ENCODE results near the gene OS9.

- TF ChIP-seq POLR2A (conservative IDR thresholded peaks at IDR 0.05) (no peak), CTCF (IDR thresholded peaks at IDR 0.05 in 2 of 3, conservative IDR thresholded peaks at IDR 0.05 in 1 of 3; ENCODE audit: insufficient read depth in 2 of 3, low read depth in 1 of 3, low read length in 3 of 3) (no peak), NFRKB (IDR thresholded peaks at IDR 0.05; ENCODE audit: low read depth) (no peak), NFYB (IDR thresholded peaks at IDR 0.05; ENCODE audit: extremely low read depth, insufficient read length) (no peak), GTF2F1 (IDR thresholded peaks at IDR 0.05; ENCODE audit: low read depth, low read length) (no peak), JUN (IDR thresholded peaks at IDR 0.05; ENCODE audit: borderline replicate concordance, low read depth, low read length) (no peak), JUN (CRISPR knock-in tag; IDR thresholded peaks at IDR 0.05; ENCODE audit: borderline replicate concordance) (no peak), PPARD (CRISPR knock-in tag; IDR thresholded peaks at IDR 0.05) (no peak), NFIC (IDR thresholded peaks at IDR 0.05) (no peak), EZH2 (IDR thresholded peaks at IDR 0.05; ENCODE audit: borderline replicate concordance, low read depth, low read length) (no peak), ZNF655 (CRISPR knock-in tag; IDR thresholded peaks at IDR 0.05) (no peak), PHB (CRISPR knock-in tag; IDR thresholded peaks at IDR 0.05) (no peak)
- TF ChIP-seq, protein P1, sequence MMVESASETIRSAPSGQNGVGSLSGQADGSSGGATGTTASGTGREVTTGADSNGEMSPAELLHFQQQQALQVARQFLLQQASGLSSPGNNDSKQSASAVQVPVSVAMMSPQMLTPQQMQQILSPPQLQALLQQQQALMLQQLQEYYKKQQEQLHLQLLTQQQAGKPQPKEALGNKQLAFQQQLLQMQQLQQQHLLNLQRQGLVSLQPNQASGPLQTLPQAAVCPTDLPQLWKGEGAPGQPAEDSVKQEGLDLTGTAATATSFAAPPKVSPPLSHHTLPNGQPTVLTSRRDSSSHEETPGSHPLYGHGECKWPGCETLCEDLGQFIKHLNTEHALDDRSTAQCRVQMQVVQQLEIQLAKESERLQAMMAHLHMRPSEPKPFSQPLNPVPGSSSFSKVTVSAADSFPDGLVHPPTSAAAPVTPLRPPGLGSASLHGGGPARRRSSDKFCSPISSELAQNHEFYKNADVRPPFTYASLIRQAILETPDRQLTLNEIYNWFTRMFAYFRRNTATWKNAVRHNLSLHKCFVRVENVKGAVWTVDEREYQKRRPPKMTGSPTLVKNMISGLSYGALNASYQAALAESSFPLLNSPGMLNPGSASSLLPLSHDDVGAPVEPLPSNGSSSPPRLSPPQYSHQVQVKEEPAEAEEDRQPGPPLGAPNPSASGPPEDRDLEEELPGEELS (CRISPR knock-in tag; IDR thresholded peaks at IDR 0.05; ENCODE audit: borderline replicate concordance), result no peak
These were observed 38.3 kb downstream of the OS9 start for GRCh38 chr12:57732270-57732669.
